ENCODE results near the gene PDIK1L. TPM values are rescaled to one million over a fixed set of nuclear protein-coding genes. Genes with fewer than 3 reads are reported as not detected.

PDIK1L gene
- total and polyA plus RNA-seq, 9 donors: 4.5 to 16.5 (median 10.8) TPM

DNA sequence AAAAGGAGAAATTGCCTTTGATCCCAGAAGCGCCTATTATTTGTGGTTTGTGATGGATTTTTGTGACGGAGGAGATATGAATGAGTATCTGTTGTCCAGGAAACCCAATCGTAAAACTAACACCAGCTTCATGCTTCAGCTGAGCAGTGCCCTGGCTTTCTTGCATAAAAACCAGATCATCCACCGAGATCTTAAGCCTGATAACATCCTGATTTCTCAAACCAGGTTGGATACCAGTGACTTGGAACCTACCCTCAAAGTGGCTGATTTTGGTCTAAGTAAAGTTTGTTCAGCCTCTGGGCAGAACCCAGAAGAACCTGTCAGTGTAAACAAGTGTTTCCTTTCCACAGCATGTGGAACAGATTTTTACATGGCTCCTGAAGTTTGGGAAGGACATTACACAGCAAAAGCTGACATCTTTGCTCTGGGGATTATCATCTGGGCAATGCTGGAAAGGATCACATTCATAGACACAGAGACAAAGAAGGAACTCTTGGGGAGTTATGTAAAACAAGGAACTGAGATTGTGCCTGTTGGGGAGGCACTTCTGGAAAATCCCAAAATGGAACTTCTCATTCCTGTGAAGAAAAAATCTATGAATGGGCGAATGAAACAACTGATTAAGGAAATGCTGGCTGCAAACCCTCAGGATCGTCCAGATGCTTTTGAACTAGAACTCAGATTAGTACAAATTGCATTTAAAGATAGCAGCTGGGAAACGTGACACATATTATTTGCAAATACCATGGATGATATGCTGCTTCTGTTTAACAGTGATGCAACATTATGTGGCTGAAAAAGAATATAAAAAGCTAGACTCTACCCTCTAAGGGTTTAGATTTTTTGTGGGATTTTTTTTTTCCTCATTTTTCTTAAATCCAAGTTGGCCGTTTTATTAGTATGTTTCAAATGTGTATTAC lies 10.5 kb downstream of the PDIK1L start:
- TF ChIP-seq CTCF (IDR thresholded peaks at IDR 0.05) (no peak), POLR2A (IDR thresholded peaks at IDR 0.05) (no peak), EP300 (IDR thresholded peaks at IDR 0.05) (no peak)
- Histone ChIP-seq H3K4me3 (no peak overlapping the region), H3K27me3 (no peaks in the 10 kb centered on the region), H3K27ac (no peak overlapping the region), H3K36me3 (no peaks in the 10 kb centered on the region), H3K9me3 (no peaks in the 10 kb centered on the region), H3K4me1 (ENCODE audit: insufficient read depth) (no peaks in the 10 kb centered on the region)
- no peak for DNase-seq
- 66 to 68% (median 66%) methylated on average over 8 of the region's 8 CpGs for WGBS, 3 donors
- intact Hi-C loops (cut with DNase I): no loop called here

DNA sequence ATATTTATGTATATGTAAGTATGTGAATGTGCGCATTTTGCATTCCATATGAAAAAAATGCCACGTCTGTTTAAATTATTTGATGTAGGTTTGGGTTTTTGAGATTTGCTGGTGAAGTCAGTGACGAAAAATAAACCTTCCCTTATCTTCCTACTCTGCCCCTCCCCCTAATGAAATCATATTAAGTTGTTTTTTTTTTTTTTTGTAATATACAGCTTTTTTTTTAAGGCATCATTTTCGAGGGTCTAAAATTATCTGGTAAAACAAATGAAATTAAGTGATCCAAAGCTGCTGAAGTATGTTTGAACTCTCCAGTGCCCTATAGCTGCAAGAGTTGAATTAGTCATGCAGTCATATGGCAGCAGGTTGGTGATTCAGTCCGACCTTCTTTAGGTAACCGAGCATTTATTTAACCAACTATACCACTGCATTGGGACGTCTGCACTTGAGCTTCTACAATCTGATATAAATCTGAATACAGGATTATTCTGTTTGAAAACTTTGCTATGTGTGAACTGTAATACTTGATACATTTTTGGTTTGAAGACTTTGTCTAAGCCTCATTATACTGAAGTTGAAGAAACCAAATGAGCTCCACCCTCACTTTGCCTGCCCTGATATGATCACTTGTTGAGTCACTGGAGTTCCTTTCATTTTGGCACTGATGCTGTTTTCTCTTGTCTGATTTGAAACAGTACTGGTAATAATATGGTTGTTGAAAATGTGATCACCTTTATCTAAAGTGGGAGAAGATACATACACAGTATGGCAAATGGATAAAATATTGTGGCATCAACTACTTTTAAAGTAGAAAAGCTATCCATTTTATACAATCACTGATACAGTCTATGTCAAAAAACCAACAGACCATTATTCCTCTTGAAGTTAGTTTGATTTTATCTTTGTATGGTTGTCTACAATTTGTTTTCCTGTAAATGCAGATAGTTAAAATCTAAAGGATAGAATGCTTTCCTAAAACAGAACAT lies 11.7 kb downstream of the PDIK1L start:
- H3K4me1 ChIP-seq (ENCODE audit: insufficient read depth): no peaks in the 10 kb centered on the region
- TF ChIP-seq POLR2A (IDR thresholded peaks at IDR 0.05): no peak
- no peak for TF ChIP-seq EP300 (IDR thresholded peaks at IDR 0.05)
- no peak for TF ChIP-seq CTCF (IDR thresholded peaks at IDR 0.05)
- intact Hi-C loops (cut with DNase I): no loop called here
- no peak overlapping the region for H3K27ac ChIP-seq
- no peak for DNase-seq
- no peaks in the 10 kb centered on the region for H3K9me3 ChIP-seq
- H3K4me3 ChIP-seq: no peak overlapping the region
- no peaks in the 10 kb centered on the region for H3K36me3 ChIP-seq
- 86 to 90% (median 90%) methylated on average over 7 of the region's 7 CpGs for WGBS, 3 donors
- no peaks in the 10 kb centered on the region for H3K27me3 ChIP-seq

DNA sequence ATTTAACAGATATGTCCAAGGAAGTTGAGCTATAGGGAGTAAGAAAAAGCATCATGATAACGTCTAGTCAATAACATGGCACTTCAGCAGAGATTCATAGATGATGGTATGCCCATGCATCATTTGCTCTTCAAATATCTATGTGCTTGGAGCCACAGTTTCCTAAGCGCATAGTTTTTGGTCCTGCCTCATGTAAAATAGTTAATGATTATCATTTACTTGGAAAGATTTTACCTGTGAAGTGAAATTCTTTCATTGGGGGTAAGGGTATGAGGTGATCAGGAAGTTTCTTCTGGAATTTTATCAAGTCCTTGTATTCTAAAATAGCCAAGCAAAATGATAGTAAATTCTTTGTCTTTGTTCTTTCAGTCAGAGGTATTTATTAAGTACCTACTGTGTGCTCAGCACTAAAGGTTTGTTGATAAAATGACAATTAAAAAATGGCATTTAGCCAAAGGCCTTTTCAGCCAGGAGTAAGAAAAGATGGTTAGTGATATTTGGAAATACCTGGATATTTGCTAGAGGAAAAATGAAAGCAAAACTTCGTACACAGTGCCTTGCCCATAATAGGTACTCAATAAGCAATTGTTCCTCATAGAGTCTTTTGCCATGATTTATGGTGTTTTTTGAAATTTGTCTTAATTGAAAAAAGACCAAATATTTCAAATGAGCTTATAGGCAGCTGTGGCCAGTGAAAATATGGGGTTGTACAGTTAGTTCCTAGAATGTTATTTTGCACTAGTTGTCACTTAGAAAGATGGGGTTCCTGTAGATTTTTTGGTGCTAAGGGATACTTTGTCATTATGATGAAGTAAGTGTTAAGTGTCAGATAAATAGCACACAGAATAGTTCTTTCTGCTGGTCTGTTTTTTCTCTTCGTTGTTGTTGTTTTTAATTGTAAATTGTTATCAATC lies 13.1 kb downstream of the PDIK1L start:
- H3K9me3 ChIP-seq: no peaks in the 10 kb centered on the region
- H3K27ac ChIP-seq: no peak overlapping the region
- no peaks in the 10 kb centered on the region for H3K27me3 ChIP-seq
- 85 to 87% (median 86%) methylated on average over 4 of the region's 4 CpGs for WGBS, 3 donors
- TF ChIP-seq POLR2A (IDR thresholded peaks at IDR 0.05) (no peak), EP300 (IDR thresholded peaks at IDR 0.05) (no peak), CTCF (IDR thresholded peaks at IDR 0.05) (no peak)
- no peaks in the 10 kb centered on the region for H3K36me3 ChIP-seq
- DNase-seq: no peak
- H3K4me3 ChIP-seq: no peak overlapping the region
- H3K4me1 ChIP-seq (ENCODE audit: insufficient read depth): no peaks in the 10 kb centered on the region
- intact Hi-C loops (cut with DNase I): no loop called here

- TF ChIP-seq CTCF (IDR thresholded peaks at IDR 0.05): no peak
- no peak for TF ChIP-seq EP300 (IDR thresholded peaks at IDR 0.05)
- TF ChIP-seq POLR2A (IDR thresholded peaks at IDR 0.05): no peak
- no peak for DNase-seq
- no peak overlapping the region for H3K4me3 ChIP-seq
- no peaks in the 10 kb centered on the region for H3K36me3 ChIP-seq
- intact Hi-C loops (cut with DNase I): no loop called here
- no peaks in the 10 kb centered on the region for H3K27me3 ChIP-seq
- no peak overlapping the region for H3K27ac ChIP-seq
- no peaks in the 10 kb centered on the region for H3K4me1 ChIP-seq (ENCODE audit: insufficient read depth)
- no peaks in the 10 kb centered on the region for H3K9me3 ChIP-seq
Observed at GRCh38 chr1:26125382-26125781, 13.8 kb downstream of the PDIK1L start.
